ENCODE data around the gene ACSF2. TPM values are rescaled to one million over a fixed set of nuclear protein-coding genes. Genes with fewer than 3 reads are reported as not detected.

ACSF2 gene
- total RNA-seq, 1 donor from 2014 or later, result 28.1 TPM

GRCh38 chr17:50440838-50441829 lies 15.1 kb downstream of the ACSF2 start:
- Mint-ChIP-seq H3K9me3 (ENCODE audit: unreplicated experiment) (no peaks in the 10 kb centered on the region), H3K36me3 (ENCODE audit: unreplicated experiment) (no peaks in the 10 kb centered on the region), H3K4me3 (ENCODE audit: unreplicated experiment) (no peak overlapping the region), H3K27me3 (ENCODE audit: unreplicated experiment) (no peaks in the 10 kb centered on the region), H3K4me1 (ENCODE audit: unreplicated experiment) (peaks cover 9% of the 10 kb centered on the region), H3K27ac (ENCODE audit: unreplicated experiment) (no peak overlapping the region)
- TF ChIP-seq CTCF (IDR thresholded peaks at IDR 0.05), result no peak
- DNase-seq (ENCODE audit: extremely low spot score, unreplicated experiment), result no peak

GRCh38 chr17:50443505-50443974 lies 17.5 kb downstream of the ACSF2 start:
- H3K4me1 Mint-ChIP-seq (ENCODE audit: unreplicated experiment), result peaks cover 9% of the 10 kb centered on the region
- no peak overlapping the region for H3K27ac Mint-ChIP-seq (ENCODE audit: unreplicated experiment)
- no peak overlapping the region for H3K4me3 Mint-ChIP-seq (ENCODE audit: unreplicated experiment)
- DNase-seq (ENCODE audit: extremely low spot score, unreplicated experiment), result no peak
- no peaks in the 10 kb centered on the region for H3K9me3 Mint-ChIP-seq (ENCODE audit: unreplicated experiment)
- no peaks in the 10 kb centered on the region for H3K27me3 Mint-ChIP-seq (ENCODE audit: unreplicated experiment)
- TF ChIP-seq CTCF (IDR thresholded peaks at IDR 0.05), result no peak
- H3K36me3 Mint-ChIP-seq (ENCODE audit: unreplicated experiment), result no peaks in the 10 kb centered on the region

- Mint-ChIP-seq H3K4me1 (ENCODE audit: unreplicated experiment) (peaks cover 9% of the 10 kb centered on the region), H3K36me3 (ENCODE audit: unreplicated experiment) (no peaks in the 10 kb centered on the region), H3K4me3 (ENCODE audit: unreplicated experiment) (no peak overlapping the region), H3K27me3 (ENCODE audit: unreplicated experiment) (no peaks in the 10 kb centered on the region), H3K27ac (ENCODE audit: unreplicated experiment) (no peak overlapping the region), H3K9me3 (ENCODE audit: unreplicated experiment) (no peaks in the 10 kb centered on the region)
- TF ChIP-seq CTCF (IDR thresholded peaks at IDR 0.05), result no peak
- DNase-seq (ENCODE audit: extremely low spot score, unreplicated experiment), result no peak
Observed at GRCh38 chr17:50444841-50445715, 19.1 kb downstream of the ACSF2 start.

GRCh38 chr17:50445730-50446325 lies 19.8 kb downstream of the ACSF2 start:
- DNase-seq (ENCODE audit: extremely low spot score, unreplicated experiment), result no peak
- peaks cover 9% of the 10 kb centered on the region for H3K4me1 Mint-ChIP-seq (ENCODE audit: unreplicated experiment)
- no peak for TF ChIP-seq CTCF (IDR thresholded peaks at IDR 0.05)
- H3K27me3 Mint-ChIP-seq (ENCODE audit: unreplicated experiment), result no peaks in the 10 kb centered on the region
- H3K27ac Mint-ChIP-seq (ENCODE audit: unreplicated experiment), result no peak overlapping the region
- H3K36me3 Mint-ChIP-seq (ENCODE audit: unreplicated experiment), result no peaks in the 10 kb centered on the region
- H3K4me3 Mint-ChIP-seq (ENCODE audit: unreplicated experiment), result no peak overlapping the region
- H3K9me3 Mint-ChIP-seq (ENCODE audit: unreplicated experiment), result no peaks in the 10 kb centered on the region
